COLO668 (cell line): ENCODE measurements around the gene TEN1.
"Not testable (repeated sequence)": the region's sequence is repeated elsewhere in the genome, so short reads cannot be mapped to it uniquely, and the experiment has no call there.

Experiments
- DNase-seq: peaks from one replicate; lab custom pipeline; 2025; ENCODE audit not compliant: unreplicated experiment; lab: John Stamatoyannopoulos, UW

TEN1 gene

GRCh38 chr17:76024353-76024752 lies 45.3 kb downstream of the TEN1 start:
- DNase-seq = no peak

DNA sequence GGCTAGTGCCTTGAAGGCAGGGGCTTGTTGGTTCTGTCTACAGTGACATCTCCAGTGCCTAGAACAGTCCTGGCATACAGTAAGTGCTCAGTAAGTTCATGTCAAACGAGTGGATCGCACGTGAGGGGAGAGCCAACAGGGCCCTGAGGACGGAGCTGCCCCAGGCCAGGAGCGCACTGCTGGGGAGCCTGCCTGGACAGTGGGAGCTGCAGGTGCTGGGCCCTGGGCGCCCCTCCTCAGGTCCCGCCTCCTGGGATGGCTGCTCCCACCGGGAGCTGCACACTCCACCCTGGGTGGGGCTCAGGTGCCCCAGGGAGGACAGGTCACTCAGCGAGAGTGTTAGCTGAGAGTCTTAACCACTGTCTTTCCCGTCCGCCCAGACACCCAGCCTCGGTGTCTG lies 46.3 kb downstream of the TEN1 start:
- DNase-seq = no peak

- DNase-seq = no peak
Measured at GRCh38 chr17:76026714-76027158, 47.7 kb downstream of the TEN1 start.

DNA sequence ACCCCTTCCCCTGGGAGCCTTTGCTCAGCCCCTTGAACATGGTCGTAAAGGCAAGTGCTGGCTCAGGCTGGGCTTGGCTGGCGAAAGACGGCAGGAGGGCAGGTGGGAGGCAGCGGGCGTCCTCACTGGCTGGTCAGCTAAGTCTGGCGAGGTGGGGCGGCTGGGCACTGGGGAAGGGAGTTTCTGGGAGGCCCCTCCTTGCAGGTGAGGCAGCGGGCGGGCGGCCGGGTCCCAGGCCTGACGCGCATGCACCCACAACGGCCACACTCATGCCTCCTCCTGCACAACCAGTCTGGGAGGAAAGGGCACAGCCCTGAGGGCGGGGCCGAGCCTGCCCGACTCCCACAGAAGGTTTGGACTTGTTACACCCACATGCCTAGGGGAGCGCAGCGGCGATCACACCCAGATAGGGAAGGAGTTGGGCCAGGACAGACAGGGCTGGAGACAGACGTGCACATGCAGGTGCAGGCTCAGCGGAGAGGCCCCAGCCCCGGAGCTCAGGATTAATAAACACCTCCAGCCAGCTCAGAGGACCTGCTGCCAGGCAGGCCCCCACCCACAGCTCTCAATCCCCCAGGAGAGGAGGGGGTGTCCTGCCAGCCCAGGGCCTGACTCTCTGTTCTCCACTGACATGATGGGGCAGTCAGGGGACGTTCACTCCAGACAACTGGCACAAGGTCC lies 48.3 kb downstream of the TEN1 start, which contains the start of gene EVPL:
TSS of gene EVPL (minus strand) at position 148 of the 681 bp plus-strand sequence. CDS start at position 40, 108 bp downstream.
- DNase-seq = peak; percentile 40

- DNase-seq = peak; percentile 16
Measured at GRCh38 chr17:76032073-76032779, 53.2 kb downstream of the TEN1 start.

GRCh38 chr17:76032780-76033108 lies 53.7 kb downstream of the TEN1 start:
- DNase-seq = no peak

GRCh38 chr17:76033139-76033538 lies 54.1 kb downstream of the TEN1 start:
- DNase-seq = no peak

DNA sequence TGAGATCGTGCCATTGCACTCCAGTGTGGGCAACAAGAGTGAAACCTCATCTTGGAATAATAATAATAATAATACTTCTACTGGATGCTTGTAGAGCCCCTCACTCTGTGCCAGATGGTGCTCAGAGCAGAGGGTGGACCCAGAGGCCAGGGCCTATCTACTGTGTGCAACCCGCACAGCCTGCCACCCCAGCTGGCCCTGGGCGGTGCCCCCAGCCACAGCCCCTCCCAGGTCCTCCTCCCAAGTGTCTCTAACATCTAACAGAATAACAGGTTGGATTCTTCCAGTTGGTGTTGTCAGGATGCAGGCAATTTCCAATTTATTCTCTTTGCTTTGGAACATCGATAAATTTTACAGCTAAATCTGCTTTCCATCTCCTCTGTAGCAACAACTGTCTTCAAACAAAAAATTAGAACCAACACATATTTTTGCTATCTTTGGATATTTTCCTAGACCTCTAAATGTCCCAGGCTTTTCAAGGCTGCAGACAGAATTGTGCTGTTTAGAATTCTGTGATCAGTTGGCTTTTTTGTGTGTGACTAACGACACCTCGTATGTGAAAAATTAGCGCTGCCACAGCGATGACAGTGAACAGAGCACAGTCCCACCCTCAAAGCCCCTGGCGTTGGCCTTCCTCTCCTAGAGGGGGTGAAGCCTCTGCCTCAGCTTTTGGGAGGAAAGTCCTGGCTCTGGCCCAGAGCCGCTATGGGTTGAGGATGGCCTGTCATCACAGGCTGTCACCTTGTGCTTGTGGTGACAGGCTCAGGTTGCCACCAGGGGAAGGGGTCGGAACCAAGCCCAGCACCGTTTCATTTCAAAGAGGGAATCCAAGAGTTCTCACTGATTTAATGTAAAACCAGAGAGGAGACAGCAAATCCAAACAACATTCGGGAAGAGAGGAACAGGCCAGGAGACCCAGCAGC lies 55.6 kb downstream of the TEN1 start:
- DNase-seq = no peak

- no peak for DNase-seq
Measured at GRCh38 chr17:76036497-76037261, 57.6 kb downstream of the TEN1 start.

DNA sequence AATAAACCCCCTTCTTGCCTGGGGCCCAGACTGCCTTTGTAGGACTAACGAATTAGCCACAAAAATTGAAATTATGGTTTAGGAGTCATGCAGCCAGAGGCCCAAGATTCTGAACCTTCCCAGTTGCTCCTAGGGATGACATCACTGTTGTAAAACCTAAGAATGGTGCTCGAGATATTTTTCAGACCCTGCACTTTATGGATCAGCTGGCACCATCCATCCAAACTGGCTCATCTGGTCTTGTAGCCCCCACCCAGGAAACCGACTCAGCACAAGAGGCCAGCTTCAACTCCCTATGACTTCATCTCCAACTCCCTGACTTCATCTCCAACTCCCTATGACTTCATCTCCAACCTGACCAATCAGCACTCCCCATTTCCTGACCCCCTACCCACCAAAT lies 59.0 kb downstream of the TEN1 start:
- DNase-seq = no peak

DNA sequence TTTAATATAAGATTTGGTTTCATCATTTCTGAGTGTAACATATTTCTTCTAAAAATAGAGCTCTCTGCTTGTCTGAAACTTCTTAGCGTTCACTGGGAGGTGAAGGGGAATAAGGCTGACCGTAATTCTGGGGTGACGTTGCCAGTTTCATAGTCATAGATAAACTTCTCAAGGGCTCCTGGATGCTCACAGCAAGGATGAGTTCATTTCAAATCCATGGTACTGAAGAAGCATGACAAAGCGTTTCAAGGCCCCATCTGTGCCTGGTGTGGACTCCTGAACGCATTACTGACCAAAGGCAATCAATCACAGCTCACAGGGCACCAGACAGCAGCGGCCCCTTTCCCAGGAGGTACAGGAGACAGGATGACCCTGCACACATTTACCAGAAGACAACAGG lies 60.1 kb downstream of the TEN1 start:
- DNase-seq = no peak

- DNase-seq = no peak
Measured at GRCh38 chr17:76040376-76040775, 61.3 kb downstream of the TEN1 start.

DNA sequence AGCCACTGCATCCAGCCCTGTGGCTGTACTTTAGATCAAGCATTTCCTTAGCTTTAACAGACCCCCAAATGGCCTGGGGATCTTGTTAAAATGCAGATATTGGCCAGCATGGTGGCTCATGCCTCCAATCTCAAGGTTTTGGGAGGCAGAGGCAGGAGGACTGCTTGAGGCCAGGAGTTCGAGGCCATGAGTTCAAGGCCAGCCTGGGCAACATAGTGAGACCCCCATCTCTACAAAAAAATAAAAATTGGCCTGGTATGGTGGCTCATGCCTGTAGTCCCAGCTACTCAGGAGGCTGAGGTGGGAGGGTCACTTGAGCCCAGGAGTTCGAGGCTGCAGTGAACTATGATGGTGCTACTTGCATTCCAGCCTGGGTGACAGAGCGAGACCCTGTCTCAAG lies 63.8 kb downstream of the TEN1 start:
- DNase-seq = not testable (repeated sequence)

- DNase-seq = not testable (repeated sequence)
Measured at GRCh38 chr17:76044475-76045007, 65.5 kb downstream of the TEN1 start.

- DNase-seq = no peak
Measured at GRCh38 chr17:76046064-76046463, 67.0 kb downstream of the TEN1 start.

DNA sequence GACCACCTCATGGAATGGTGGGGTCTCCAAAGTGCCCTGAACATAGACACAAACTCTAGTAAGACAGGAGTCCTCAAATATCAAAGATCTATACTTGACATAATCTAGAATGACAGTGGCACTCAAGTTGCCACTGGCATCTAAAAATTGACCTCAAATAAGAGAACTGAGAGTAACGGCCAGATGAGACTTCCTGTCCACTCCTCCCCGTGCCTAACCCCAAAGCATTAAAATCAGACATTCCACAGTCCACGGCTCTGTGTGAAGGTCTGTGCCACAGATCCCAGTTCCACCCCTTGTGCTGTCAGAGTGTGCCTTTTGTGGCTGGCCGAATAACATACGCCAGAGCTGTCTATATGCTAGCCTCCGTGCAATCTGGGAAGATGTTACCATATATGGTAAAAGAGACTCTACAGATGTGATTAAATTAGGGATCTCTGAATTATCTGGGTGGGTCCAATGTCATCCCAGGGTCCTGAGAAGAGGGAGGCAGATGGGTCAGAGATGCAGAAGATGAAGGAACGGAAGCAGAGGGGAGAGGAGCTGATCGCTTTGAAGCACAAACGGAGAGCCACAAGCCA lies 69.1 kb downstream of the TEN1 start:
- DNase-seq = no peak

- DNase-seq = no peak
Measured at GRCh38 chr17:76048711-76049110, 69.7 kb downstream of the TEN1 start.

DNA sequence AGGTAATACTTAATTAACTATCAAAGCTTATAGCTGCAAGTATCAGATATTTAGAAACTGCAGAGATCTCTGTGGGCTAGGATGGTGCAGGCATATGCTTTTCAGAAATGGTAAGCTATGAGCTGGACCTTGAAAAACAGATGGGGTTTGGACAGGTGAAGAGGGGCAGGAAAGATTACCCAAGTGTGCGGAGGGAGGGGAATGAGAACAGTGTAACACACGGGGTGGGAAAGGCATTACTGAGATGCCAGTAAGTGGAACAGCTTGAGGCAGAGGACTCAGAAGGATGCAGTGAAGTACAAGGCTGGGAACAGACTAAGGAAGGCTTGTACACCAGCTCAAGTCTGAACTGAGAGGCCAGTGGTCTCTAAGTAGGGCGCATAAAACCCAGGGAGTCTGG lies 70.2 kb downstream of the TEN1 start:
- no peak for DNase-seq

DNA sequence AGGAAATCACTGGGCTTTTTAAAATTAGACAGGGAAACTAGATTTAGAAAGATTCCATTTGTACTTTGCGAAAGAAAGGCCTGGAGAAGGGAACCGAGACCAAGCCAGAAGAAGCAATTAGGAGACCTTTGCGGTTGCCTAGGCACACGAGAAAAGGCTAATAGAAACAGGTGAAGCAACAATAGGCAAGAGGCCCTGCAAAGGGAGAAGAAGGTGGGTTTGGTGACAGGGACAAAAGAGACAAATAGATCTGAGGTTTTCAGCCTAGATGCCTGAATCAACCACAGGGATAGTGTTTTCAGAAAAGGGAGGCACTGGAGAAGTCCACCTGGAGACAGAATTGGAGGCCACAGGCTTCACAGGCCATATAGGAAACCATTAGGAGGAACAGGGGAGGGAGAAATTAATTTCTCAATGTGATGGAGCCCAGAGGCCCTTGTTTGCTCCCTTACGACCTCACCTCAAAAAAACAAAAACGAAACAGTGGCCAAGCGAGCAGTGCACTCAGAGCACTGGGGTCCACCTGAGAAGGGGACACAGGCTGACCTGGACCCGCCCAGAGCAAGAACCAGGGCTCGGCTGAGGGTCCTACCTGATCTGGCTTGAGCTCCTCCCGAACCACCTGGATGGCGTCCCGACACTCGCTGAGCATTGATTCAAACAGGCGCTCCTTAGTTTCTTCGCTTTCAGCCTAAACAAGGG lies 70.9 kb downstream of the TEN1 start:
- DNase-seq = no peak
